Trophoblast cell (in vitro differentiated cells and primary cell): ENCODE results near the gene TPK1.

ENCODE experiments used
- DNase-seq, 2 donors: peaks; one replicate each; pipeline ENCODE4 v3.0.0-alpha.2; 2016
- H2AFZ ChIP-seq: 2 replicates; pipeline ENCODE4 v1.6.1; 2013; ENCODE audit warnings: low read length, moderate library complexity, mild to moderate bottlenecking; ENCODE audit not compliant: insufficient read depth, poor library complexity
- H2AK5ac ChIP-seq: 2 replicates; pipeline ENCODE4 v1.6.1; 2013; ENCODE audit warnings: mild to moderate bottlenecking, low read length
- H2BK120ac ChIP-seq: 2 replicates; pipeline ENCODE4 v1.6.1; 2013; ENCODE audit warnings: low read length, mild to moderate bottlenecking, moderate library complexity; ENCODE audit not compliant: insufficient read depth, poor library complexity
- H2BK12ac ChIP-seq: 2 replicates; pipeline ENCODE4 v1.6.1; 2013; ENCODE audit warnings: mild to moderate bottlenecking, low read length, moderate library complexity
- H2BK5ac ChIP-seq: 2 replicates; pipeline ENCODE4 v1.6.1; 2013; ENCODE audit warnings: low read length, low read depth, moderate library complexity, mild to moderate bottlenecking; ENCODE audit not compliant: poor library complexity
- H3K14ac ChIP-seq: 2 replicates; pipeline ENCODE4 v1.6.1; 2013; ENCODE audit warnings: mild to moderate bottlenecking, low read length
- H3K18ac ChIP-seq: 2 replicates; pipeline ENCODE4 v1.6.1; 2013; ENCODE audit warnings: mild to moderate bottlenecking, low read length
- H3K23ac ChIP-seq: 2 replicates; pipeline ENCODE4 v1.6.1; 2013; ENCODE audit warnings: low read length
- H3K27ac ChIP-seq: 2 replicates; pipeline ENCODE4 v1.5.1; 2013; ENCODE audit warnings: low read depth, mild to moderate bottlenecking, inconsistent platforms, low read length, moderate library complexity
- H3K27me3 ChIP-seq: 2 replicates; pipeline ENCODE4 v1.6.1; 2013; ENCODE audit warnings: inconsistent platforms, mild to moderate bottlenecking, low read length, moderate library complexity; ENCODE audit not compliant: insufficient read depth
- H3K36me3 ChIP-seq, 2 experiments: 1 replicate in 1 of 2; 2 replicates in 1 of 2; pipeline ENCODE4 v1.6.1; 2013; ENCODE audit warnings: low read length in 2 of 2, mild to moderate bottlenecking in 2 of 2, moderate library complexity in 1 of 2; ENCODE audit not compliant: insufficient read depth in 2 of 2, control insufficient read depth in 1 of 2
- H3K4ac ChIP-seq: 2 replicates; pipeline ENCODE4 v1.6.1; 2013; ENCODE audit warnings: low read depth, mild to moderate bottlenecking, low read length, moderate library complexity
- H3K4me1 ChIP-seq, 2 experiments: 1 replicate in 1 of 2; 2 replicates in 1 of 2; pipeline ENCODE4 v1.6.1; 2013; ENCODE audit warnings: low read length in 2 of 2, mild to moderate bottlenecking in 2 of 2, moderate library complexity in 1 of 2; ENCODE audit not compliant: insufficient read depth in 2 of 2, control insufficient read depth in 1 of 2
- H3K4me2 ChIP-seq: 2 replicates; pipeline ENCODE4 v1.6.1; 2013; ENCODE audit warnings: inconsistent platforms, mild to moderate bottlenecking, low read length, moderate library complexity
- H3K4me3 ChIP-seq: 2 replicates; pipeline ENCODE4 v1.5.1; 2013; ENCODE audit warnings: mild to moderate bottlenecking, low read depth, low read length, inconsistent platforms
- H3K79me1 ChIP-seq: one replicate; pipeline ENCODE4 v1.6.1; 2013; ENCODE audit warnings: low read length
- H3K79me2 ChIP-seq: 2 replicates; pipeline ENCODE4 v1.6.1; 2013; ENCODE audit warnings: low read length, mild to moderate bottlenecking; ENCODE audit not compliant: control insufficient read depth, insufficient read depth, poor library complexity
- H3K9ac ChIP-seq: 2 replicates; pipeline ENCODE4 v1.6.1; 2013; ENCODE audit warnings: mild to moderate bottlenecking, low read length
- H3K9me3 ChIP-seq: 2 replicates; pipeline ENCODE4 v1.6.1; 2013; ENCODE audit warnings: low read depth, mild to moderate bottlenecking, control low read depth, inconsistent platforms, low read length; ENCODE audit not compliant: insufficient read depth
- H4K12ac ChIP-seq: 2 replicates; pipeline ENCODE4 v1.6.1; 2013; ENCODE audit warnings: low read depth, mild to moderate bottlenecking, low read length, moderate library complexity
- H4K8ac ChIP-seq: 2 replicates; pipeline ENCODE4 v1.6.1; 2013; ENCODE audit warnings: low read depth, mild to moderate bottlenecking, low read length, moderate library complexity
- H4K91ac ChIP-seq: one replicate; pipeline ENCODE4 v1.6.1; 2013; ENCODE audit warnings: low read depth, mild to moderate bottlenecking, low read length, moderate library complexity
- WGBS: extraction: QIAGEN DNeasy Blood & Tissue Kit; methylation state at CpG from one replicate; pipeline ENCODE4 v1.1.7; 2013; ENCODE audit warnings: missing lambda C conversion rate; ENCODE audit not compliant: insufficient read length, insufficient coverage; ENCODE audit errors: extremely low coverage; 5-methylcytosine and 5-hydroxymethylcytosine counted together

The TPK1 gene

DNA sequence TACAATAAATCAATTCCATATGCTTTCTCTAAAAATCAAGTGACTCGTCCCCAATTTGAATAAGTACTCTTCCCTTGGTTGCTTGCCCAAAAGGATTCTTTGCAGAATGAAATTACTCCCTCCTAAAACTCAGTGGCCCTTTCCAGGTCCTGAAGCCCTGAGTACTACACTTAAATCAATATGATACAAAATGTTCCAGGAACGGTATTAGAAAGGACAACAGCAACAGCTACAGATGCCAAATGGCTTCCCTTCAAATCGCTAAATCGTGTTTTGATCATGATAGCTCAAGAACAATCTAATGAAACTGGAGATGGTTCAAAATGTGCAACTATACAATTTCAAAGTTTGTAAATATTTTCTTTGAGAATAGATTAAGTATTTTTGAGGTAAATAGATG is 59.4 kb downstream of the TPK1 start:
- Histone ChIP-seq H3K27me3 (no peaks in the 10 kb centered on the region), H4K12ac (no peak overlapping the region), H2BK12ac (no peak overlapping the region), H3K36me3 (no peaks in the 10 kb centered on the region), H3K9me3 (no peaks in the 10 kb centered on the region), H3K27ac (no peak overlapping the region), H2BK120ac (no peak overlapping the region), H3K4ac (no peak overlapping the region), H2BK5ac (no peak overlapping the region), H3K18ac (no peak overlapping the region), H2AK5ac (no peak overlapping the region), H3K79me2 (no peaks in the 10 kb centered on the region), H3K23ac (no peak overlapping the region), H3K4me2 (no peak overlapping the region), H3K79me1 (peaks cover 2% of the 10 kb centered on the region), H4K91ac (no peak overlapping the region), H2AFZ (no peak overlapping the region), H3K4me1 (peaks cover 0 to 3% of the 10 kb centered on the region in 2 experiments), H4K8ac (no peak overlapping the region), H3K4me3 (no peak overlapping the region), H3K9ac (no peak overlapping the region), H3K14ac (no peak overlapping the region)
- no CpG with 5 or more reads among the region's 4 CpGs for WGBS
- DNase-seq: no peak

DNA sequence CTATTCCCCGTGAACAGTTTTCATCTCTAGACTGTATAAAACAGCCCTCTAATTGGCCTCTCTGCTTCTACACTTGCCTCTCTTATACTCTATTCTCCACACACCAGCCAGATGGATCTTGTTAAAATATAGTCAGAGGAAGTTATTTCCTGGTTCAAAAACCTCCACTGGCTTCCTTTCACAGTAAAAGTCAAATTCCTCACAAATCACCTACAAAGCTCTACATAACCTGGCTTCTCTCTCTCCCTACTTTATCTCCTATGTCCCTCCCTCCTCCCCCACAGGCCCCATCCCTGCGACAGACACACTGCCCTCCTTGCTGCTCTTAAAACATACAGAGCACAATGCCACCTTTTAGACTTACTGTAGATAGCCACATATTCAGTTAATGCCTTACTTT is 60.1 kb downstream of the TPK1 start:
- Histone ChIP-seq H4K8ac (no peak overlapping the region), H2AFZ (no peak overlapping the region), H3K4me1 (peaks cover 0 to 3% of the 10 kb centered on the region in 2 experiments), H3K9me3 (no peaks in the 10 kb centered on the region), H4K91ac (no peak overlapping the region), H2AK5ac (no peak overlapping the region), H3K27me3 (no peaks in the 10 kb centered on the region), H4K12ac (no peak overlapping the region), H2BK120ac (no peak overlapping the region), H3K14ac (no peak overlapping the region), H3K79me1 (peaks cover 2% of the 10 kb centered on the region), H2BK12ac (no peak overlapping the region), H3K36me3 (no peaks in the 10 kb centered on the region), H3K4ac (no peak overlapping the region), H3K79me2 (no peaks in the 10 kb centered on the region), H2BK5ac (no peak overlapping the region), H3K9ac (no peak overlapping the region), H3K23ac (no peak overlapping the region), H3K27ac (no peak overlapping the region), H3K4me2 (no peak overlapping the region), H3K4me3 (no peak overlapping the region), H3K18ac (no peak overlapping the region)
- no CpG with 5 or more reads among the region's 2 CpGs for WGBS
- DNase-seq: no peak

DNA sequence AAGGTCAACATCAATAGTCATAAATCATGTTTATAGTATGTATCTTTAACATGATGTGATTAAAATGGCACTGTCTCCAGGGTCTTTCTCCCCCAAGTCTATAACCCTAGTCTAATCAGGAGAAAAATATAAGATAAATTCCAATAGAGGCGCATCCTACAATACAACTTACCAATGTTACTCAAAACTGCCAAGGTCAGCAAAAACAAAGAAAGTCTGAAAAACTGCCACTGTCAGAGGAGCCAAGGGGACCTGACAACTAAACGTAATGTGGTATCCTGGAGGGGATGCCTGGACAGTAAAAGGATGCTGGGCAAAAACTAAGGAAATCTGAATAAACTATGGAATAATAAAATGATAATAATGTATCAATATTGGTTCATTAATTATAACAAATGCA is 63.9 kb downstream of the TPK1 start:
- H3K9ac ChIP-seq: no peak overlapping the region
- no peak overlapping the region for H4K12ac ChIP-seq
- no peak overlapping the region for H2BK120ac ChIP-seq
- H3K4me3 ChIP-seq: no peak overlapping the region
- H3K4ac ChIP-seq: no peak overlapping the region
- no peak overlapping the region for H3K4me2 ChIP-seq
- H2AFZ ChIP-seq: no peak overlapping the region
- no peak overlapping the region for H2BK5ac ChIP-seq
- no peaks in the 10 kb centered on the region for H3K4me1 ChIP-seq
- H3K18ac ChIP-seq: no peak overlapping the region
- H3K14ac ChIP-seq: no peak overlapping the region
- no peak overlapping the region for H2BK12ac ChIP-seq
- no peak overlapping the region for H3K23ac ChIP-seq
- no peak overlapping the region for H3K27ac ChIP-seq
- no peaks in the 10 kb centered on the region for H3K27me3 ChIP-seq
- DNase-seq: no peak
- H3K79me1 ChIP-seq: no peaks in the 10 kb centered on the region
- H2AK5ac ChIP-seq: no peak overlapping the region
- H4K8ac ChIP-seq: no peak overlapping the region
- H3K79me2 ChIP-seq: no peaks in the 10 kb centered on the region
- no peaks in the 10 kb centered on the region for H3K36me3 ChIP-seq
- H4K91ac ChIP-seq: no peak overlapping the region
- H3K9me3 ChIP-seq: no peaks in the 10 kb centered on the region
- WGBS: no CpG with 5 or more reads among the region's 2 CpGs

DNA sequence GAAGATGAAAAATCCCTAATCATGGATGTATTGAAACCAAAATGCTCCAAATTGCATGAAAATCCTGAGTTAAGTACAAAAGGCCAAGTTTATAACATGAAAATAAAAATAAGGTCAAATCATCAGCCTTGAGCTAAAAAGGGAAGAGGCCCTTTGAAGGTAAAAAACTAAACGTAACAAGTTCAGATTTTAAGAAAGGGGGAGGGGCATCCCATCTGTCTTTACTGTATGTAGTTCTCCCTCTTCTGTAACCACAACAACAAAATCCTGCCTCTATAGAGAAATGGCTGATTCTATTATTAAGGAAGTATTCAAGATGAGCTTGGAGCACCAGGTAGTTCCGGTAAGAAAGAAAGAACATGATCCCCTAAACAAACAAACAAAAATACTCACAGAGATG is 64.7 kb downstream of the TPK1 start:
- DNase-seq: no peak
- Histone ChIP-seq H4K8ac (no peak overlapping the region), H2BK120ac (no peak overlapping the region), H2AFZ (no peak overlapping the region), H3K18ac (no peak overlapping the region), H3K4me2 (no peak overlapping the region), H2BK5ac (no peak overlapping the region), H3K27ac (no peak overlapping the region), H4K91ac (no peak overlapping the region), H2AK5ac (no peak overlapping the region), H3K4ac (no peak overlapping the region), H3K27me3 (no peaks in the 10 kb centered on the region), H2BK12ac (no peak overlapping the region), H3K9ac (no peak overlapping the region), H3K9me3 (no peaks in the 10 kb centered on the region), H3K36me3 (no peaks in the 10 kb centered on the region), H3K14ac (no peak overlapping the region), H3K4me1 (no peaks in the 10 kb centered on the region), H4K12ac (no peak overlapping the region), H3K79me2 (no peaks in the 10 kb centered on the region), H3K23ac (no peak overlapping the region), H3K79me1 (no peaks in the 10 kb centered on the region), H3K4me3 (no peak overlapping the region)
- WGBS: no CpG with 5 or more reads among the region's 2 CpGs
